ENCODE results near the gene PCBP3.

PCBP3 gene

DNA sequence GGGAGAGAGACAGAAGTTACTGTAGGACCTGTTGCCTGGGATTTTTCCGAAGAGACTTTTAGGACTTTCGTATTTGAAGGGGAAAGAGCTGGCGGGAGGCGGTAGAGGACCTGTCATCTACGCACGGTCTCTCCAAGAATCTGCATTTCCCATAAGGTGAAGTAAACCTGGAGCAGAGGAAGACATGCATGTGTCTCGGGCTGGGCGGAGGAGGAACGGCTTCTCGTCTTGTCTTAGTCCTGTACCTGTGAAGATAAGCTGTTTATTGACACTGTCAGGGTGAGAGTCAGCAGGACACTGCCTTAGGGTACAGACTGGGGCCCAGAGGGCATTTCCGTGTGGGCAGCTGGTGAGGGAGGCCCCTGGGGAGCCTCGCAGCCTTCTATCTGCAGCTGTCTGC, 214.7 kb downstream of the PCBP3 start:
- H3K4me3 ChIP-seq (replicated peaks in 1 of 2; ENCODE audit: low read depth in 2 of 2, low read length in 2 of 2), result no peak overlapping the region
- no peak for DNase-seq (ENCODE audit: low read depth in 2 of 2)
- TF ChIP-seq, protein P1, sequence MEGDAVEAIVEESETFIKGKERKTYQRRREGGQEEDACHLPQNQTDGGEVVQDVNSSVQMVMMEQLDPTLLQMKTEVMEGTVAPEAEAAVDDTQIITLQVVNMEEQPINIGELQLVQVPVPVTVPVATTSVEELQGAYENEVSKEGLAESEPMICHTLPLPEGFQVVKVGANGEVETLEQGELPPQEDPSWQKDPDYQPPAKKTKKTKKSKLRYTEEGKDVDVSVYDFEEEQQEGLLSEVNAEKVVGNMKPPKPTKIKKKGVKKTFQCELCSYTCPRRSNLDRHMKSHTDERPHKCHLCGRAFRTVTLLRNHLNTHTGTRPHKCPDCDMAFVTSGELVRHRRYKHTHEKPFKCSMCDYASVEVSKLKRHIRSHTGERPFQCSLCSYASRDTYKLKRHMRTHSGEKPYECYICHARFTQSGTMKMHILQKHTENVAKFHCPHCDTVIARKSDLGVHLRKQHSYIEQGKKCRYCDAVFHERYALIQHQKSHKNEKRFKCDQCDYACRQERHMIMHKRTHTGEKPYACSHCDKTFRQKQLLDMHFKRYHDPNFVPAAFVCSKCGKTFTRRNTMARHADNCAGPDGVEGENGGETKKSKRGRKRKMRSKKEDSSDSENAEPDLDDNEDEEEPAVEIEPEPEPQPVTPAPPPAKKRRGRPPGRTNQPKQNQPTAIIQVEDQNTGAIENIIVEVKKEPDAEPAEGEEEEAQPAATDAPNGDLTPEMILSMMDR (IDR thresholded peaks at IDR 0.05; ENCODE audit: low read depth, low read length), result no peak

DNA sequence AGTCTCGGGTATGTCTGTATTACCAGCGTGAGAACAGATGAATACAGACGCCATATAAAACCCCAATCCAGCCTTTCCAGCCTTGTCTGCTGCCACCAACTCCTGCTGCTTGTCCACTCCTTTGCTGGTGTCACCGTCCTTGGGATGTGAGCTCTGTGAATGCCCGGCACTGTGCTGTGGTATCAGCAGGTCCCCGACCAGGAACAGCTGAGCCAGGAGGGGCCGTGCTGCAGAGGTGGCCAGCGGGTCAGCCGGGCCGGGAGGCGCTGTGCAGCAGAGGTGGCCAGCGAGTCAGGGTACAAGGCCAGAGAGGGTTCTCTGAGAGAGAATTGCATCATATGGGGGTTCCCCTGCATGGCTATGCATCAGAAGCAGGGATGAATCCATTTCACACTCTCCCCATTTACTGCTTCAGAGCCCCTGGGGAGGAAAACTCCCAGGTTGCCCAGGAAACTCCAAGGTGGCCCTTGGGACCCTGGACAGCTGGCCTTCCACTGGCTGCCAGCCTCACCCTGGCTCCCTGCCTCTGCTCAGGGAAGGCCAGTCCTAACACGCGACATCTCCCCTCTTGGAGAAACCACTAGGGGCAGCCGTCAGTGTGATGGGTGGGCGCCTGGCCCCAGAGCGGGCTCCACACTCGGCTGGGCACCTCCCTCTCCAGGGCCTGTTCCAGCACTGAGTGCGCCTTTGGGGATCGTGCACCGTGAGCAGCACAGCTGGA, 215.7 kb downstream of the PCBP3 start:
- DNase-seq (ENCODE audit: low read depth in 2 of 2), result no peak
- H3K4me3 ChIP-seq (replicated peaks in 1 of 2; ENCODE audit: low read depth in 2 of 2, low read length in 2 of 2), result no peak overlapping the region
- TF ChIP-seq, protein P1 (IDR thresholded peaks at IDR 0.05; ENCODE audit: low read depth, low read length), result no peak

DNA sequence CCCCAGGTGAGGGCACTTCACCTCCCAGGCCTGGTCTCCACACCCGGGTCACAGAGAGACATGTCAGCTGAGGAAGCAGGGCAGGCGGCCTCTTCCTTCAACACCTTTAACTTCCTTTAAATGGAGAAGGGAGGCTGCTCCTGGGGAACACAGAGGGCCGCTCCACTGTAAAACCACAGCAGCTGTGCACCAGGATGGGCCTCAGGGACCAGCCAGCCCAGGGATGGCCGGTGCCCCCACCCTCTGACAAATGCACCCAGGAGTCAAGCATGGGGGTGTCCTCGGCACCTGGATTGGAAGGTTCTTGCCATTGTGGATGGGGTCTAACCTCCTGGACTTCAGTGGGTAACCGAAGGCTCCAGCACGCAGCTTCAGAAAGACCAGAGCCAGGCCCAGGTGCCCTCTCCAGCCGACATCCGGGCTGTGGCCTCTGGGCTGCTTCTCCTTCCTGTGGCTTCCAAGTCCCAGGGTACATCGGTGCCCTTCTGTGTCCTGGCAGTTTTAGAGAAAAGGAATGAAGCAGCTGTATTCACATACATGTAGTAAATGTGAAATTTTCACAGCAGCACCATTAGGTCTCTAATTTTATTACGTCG, 216.3 kb downstream of the PCBP3 start:
- TF ChIP-seq, protein P1 (IDR thresholded peaks at IDR 0.05; ENCODE audit: low read depth, low read length), result no peak
- DNase-seq (ENCODE audit: low read depth in 2 of 2), result no peak
- no peak overlapping the region for H3K4me3 ChIP-seq (replicated peaks in 1 of 2; ENCODE audit: low read depth in 2 of 2, low read length in 2 of 2)

- TF ChIP-seq, protein P1 (IDR thresholded peaks at IDR 0.05; ENCODE audit: low read depth, low read length), result no peak
- H3K4me3 ChIP-seq (replicated peaks in 1 of 2; ENCODE audit: low read depth in 2 of 2, low read length in 2 of 2), result no peak overlapping the region
- DNase-seq (ENCODE audit: low read depth in 2 of 2), result no peak
These were observed 217.1 kb downstream of the PCBP3 start for GRCh38 chr21:45860493-45861155.

DNA sequence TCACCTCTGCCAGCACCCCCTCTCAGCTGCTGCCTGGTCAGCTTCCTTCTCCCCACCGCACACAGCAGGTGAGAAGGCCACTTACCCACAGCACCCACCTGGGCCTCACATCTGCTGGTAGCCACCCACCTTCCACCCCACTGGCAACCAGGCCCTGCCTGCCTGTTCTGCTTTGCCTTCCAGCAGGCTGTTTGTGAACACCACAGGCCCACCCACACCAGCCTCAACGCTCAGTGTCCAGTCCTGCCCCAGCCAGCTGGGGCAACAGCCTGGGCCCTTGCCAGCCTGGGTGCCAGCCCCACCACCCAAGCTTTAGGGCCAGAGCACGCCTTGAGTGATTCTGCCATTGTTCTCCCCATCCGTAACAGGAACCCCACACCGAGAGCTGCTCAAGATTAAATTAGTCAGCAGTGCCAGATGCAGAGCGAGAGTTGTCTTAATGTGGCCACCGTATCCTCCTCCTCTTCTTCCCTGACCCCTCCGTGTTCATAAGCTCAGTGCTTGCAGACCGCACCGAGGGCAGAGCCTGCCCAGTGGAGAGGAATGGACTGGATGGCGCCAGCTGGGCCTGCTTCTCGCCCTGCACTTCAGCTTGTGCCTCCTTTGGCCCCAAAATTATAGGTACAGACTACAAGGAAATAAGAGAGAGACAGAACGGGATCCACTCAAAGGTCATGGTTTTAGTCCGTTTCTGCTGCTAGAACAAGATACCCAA, 217.8 kb downstream of the PCBP3 start:
- TF ChIP-seq, protein P1 (IDR thresholded peaks at IDR 0.05; ENCODE audit: low read depth, low read length), result no peak

GRCh38 chr21:45862543-45863207, 219.2 kb downstream of the PCBP3 start:
- TF ChIP-seq, protein P1 (IDR thresholded peaks at IDR 0.05; ENCODE audit: low read depth, low read length), result no peak
- no peak overlapping the region for H3K4me3 ChIP-seq (replicated peaks in 1 of 2; ENCODE audit: low read depth in 2 of 2, low read length in 2 of 2)
- no peak for DNase-seq (ENCODE audit: low read depth in 2 of 2)

More for the DNA sequence above, 217.8 kb downstream of the PCBP3 start:
- DNase-seq (ENCODE audit: low read depth in 2 of 2), result no peak
- no peak overlapping the region for H3K4me3 ChIP-seq (replicated peaks in 1 of 2; ENCODE audit: low read depth in 2 of 2, low read length in 2 of 2)

Data from cardiac fibroblast (primary cell).